ENCODE data around the gene PRPSAP2.

GRCh38 chr17:18904482-18904881, 46.6 kb downstream of the PRPSAP2 start:
- TF ChIP-seq POLR2AphosphoS5 (IDR thresholded peaks at IDR 0.05) (no peak), CTCF (IDR thresholded peaks at IDR 0.05) (no peak)
